Ovary (tissue), 9 donors: ENCODE results near the gene RPS6KB1. TPM values are rescaled to one million over a fixed set of nuclear protein-coding genes. Genes with fewer than 3 reads are reported as not detected.
"Not testable (repeated sequence)": the region's sequence is repeated elsewhere in the genome, so short reads cannot be mapped to it uniquely, and the experiment has no call there.

ENCODE experiments used
- DNase-seq, 5 donors: peaks; one replicate each; pipeline ENCODE4 v3.0.0-alpha.2; 2019 to 2020
- H3K27ac ChIP-seq, 2 donors: fragments of 200-600 bp; one replicate each; pipeline versions ENCODE4 v1.5.1 to v1.8.0; 2019 to 2022
- H3K27me3 ChIP-seq: fragments of 200-600 bp; one replicate; pipeline ENCODE4 v1.8.0; 2022
- H3K36me3 ChIP-seq: fragments of 200-600 bp; sonication (generic); one replicate; pipeline ENCODE4 v1.5.1; 2019
- H3K4me1 ChIP-seq: one replicate; pipeline ENCODE4 v1.8.1; 2013; ENCODE audit warnings: mild to moderate bottlenecking, moderate library complexity; ENCODE audit not compliant: insufficient read depth
- H3K4me3 ChIP-seq: fragments of 200-600 bp; sonication (generic); one replicate; pipeline ENCODE4 v1.5.1; 2017
- H3K9me3 ChIP-seq, 2 donors: fragments of 200-600 bp in 1 of 2; sonication (generic) in 1 of 2; one replicate each; pipeline versions ENCODE4 v1.5.1 to v1.8.1; 2013 to 2019; ENCODE audit warnings: mild to moderate bottlenecking in 1 of 2, moderate library complexity in 1 of 2
- CTCF ChIP-seq, 3 donors: fragments of 450-650 bp in 2 of 3; fragments of 200-600 bp in 1 of 3; IDR thresholded peaks; one replicate each; pipeline versions ENCODE4 v1.5.1 to v1.8.0; 2016 to 2022; ENCODE audit warnings: antibody characterized with exemption in 3 of 3, mild to moderate bottlenecking in 1 of 3
- EP300 ChIP-seq: sonication (generic); formaldehyde crosslinking; IDR thresholded peaks from one replicate; pipeline ENCODE4 v1.6.1; 2017; ENCODE audit warnings: antibody characterized with exemption
- POLR2A ChIP-seq: fragments of 450-650 bp; IDR thresholded peaks from one replicate; pipeline ENCODE4 v1.6.1; 2017; ENCODE audit warnings: antibody characterized with exemption, mild to moderate bottlenecking, moderate library complexity
- WGBS, 3 donors: extraction: QIAGEN DNeasy Blood & Tissue Kit in 1 of 3; methylation state at CpG; one replicate each; pipeline versions ENCODE4 v1.1.5 to v1.1.7; 2013 to 2017; 5-methylcytosine and 5-hydroxymethylcytosine counted together
- intact Hi-C, 4 donors: fragments of 100-400 bp; cut with DNase I; formaldehyde crosslinking; loops; one replicate each; pipeline versions ENCODE4 v1.11.0 to v1.15.1; 2022 to 2023
- polyA plus RNA-seq, 2 donors: library from polyadenylated mRNA; stranded (reverse); fragments of 200-250 nt in 1 of 2; fragments of 350-450 nt in 1 of 2; fragmentation: Illumina TruSeq in 1 of 2; extraction: RNeasy Lipid Tissue Mini Kit (QIAGEN cat#74804) in 1 of 2; gene quantifications; one replicate each; pipeline ENCODE4 v1.2.3, GENCODE V29; 2013 to 2014
- total RNA-seq, 7 donors: library from RNA; depleted of rRNA in 2 of 7; stranded (reverse); fragments of >200 nt in 2 of 7; fragmentation: NEBNext Ultra II Directional in 3 of 7; extraction: Animal tissue kit (Norgen Biotek cat#: 25700) in 3 of 7; gene quantifications; one replicate each; pipeline versions ENCODE4 v1.1.0 to v1.2.4, GENCODE V29; 2016 to 2023
- donor health status: DM: no; HTN: no; CAD: no; lungs with moderate emphysema.
- donor health status: DM: no; HTN: no; CAD: no.
- donor health status: Bipolar disorder and iron deficiency.
- donor health status: DM: yes; HTN: yes; CAD: no.
- donor health status: DM: no; HTN: no; CAD: no.
- donor health status: DM: yes; HTN: yes; CAD: no.

The RPS6KB1 gene
- total and polyA plus RNA-seq, 9 donors: 14.8 to 46.2 (median 40.7) TPM

- 91 to 96% (median 92%) methylated on average over 6 of the region's 6 CpGs for WGBS, 3 donors
- Histone ChIP-seq H3K9me3 (no peaks in the 10 kb centered on the region), H3K36me3 (no peaks in the 10 kb centered on the region), H3K4me3 (no peak overlapping the region), H3K27ac (no peak overlapping the region), H3K27me3 (no peaks in the 10 kb centered on the region), H3K4me1 (peaks cover 22% of the 10 kb centered on the region)
- intact Hi-C loops: no loop called here
- TF ChIP-seq EP300 (no peak), POLR2A (no peak), CTCF (IDR thresholded peaks at IDR 0.05) (no peak)
- DNase-seq: no peak
Measured at GRCh38 chr17:59848385-59848668, 44.6 kb upstream of the RPS6KB1 start.

GRCh38 chr17:59848778-59849177 is 44.1 kb upstream of the RPS6KB1 start:
- H3K9me3 ChIP-seq: no peaks in the 10 kb centered on the region
- H3K4me3 ChIP-seq: no peak overlapping the region
- TF ChIP-seq CTCF (IDR thresholded peaks at IDR 0.05) (no peak), EP300 (no peak), POLR2A (no peak)
- H3K27me3 ChIP-seq: no peaks in the 10 kb centered on the region
- H3K36me3 ChIP-seq: no peaks in the 10 kb centered on the region
- 73 to 80% (median 77%) methylated on average over 7 of the region's 7 CpGs for WGBS, 3 donors
- peaks cover 22% of the 10 kb centered on the region for H3K4me1 ChIP-seq
- DNase-seq: peak in 2 of 5 donors; percentile 53 to 72
- intact Hi-C loops: no loop called here
- H3K27ac ChIP-seq: no peak overlapping the region

- peaks cover 22% of the 10 kb centered on the region for H3K4me1 ChIP-seq
- not testable (repeated sequence) for H3K4me3 ChIP-seq, DNase-seq, H3K27me3 ChIP-seq, H3K36me3 ChIP-seq, H3K27ac ChIP-seq, H3K9me3 ChIP-seq
- WGBS, 3 donors: 94% methylated on average over 15 of the region's 15 CpGs
- intact Hi-C loops: loop anchor here in 1 of 4 donors (5.0 kb wide), 1 partner anchor 98 kb away; no protein-coding TSS in a partner anchor
Measured at GRCh38 chr17:59850311-59850710, 42.6 kb upstream of the RPS6KB1 start.

GRCh38 chr17:59851439-59852375 is 41.2 kb upstream of the RPS6KB1 start:
- H3K4me3 ChIP-seq: no peak overlapping the region
- no peak for TF ChIP-seq CTCF (IDR thresholded peaks at IDR 0.05)
- TF ChIP-seq POLR2A: peak; percentile 21
- intact Hi-C loops: loop anchor here in 1 of 4 donors (5.0 kb wide), 1 partner anchor 99 kb away; no protein-coding TSS in a partner anchor

GRCh38 chr17:59852847-59853167 is 40.1 kb upstream of the RPS6KB1 start:
- WGBS, 3 donors: 93 to 94% (median 94%) methylated on average over 7 of the region's 7 CpGs
- H3K9me3 ChIP-seq, H3K4me3 ChIP-seq, DNase-seq, H3K27ac ChIP-seq, H3K4me1 ChIP-seq, H3K27me3 ChIP-seq, H3K36me3 ChIP-seq: not testable (repeated sequence)
- intact Hi-C loops: loop anchor here in 1 of 4 donors (5.0 kb wide), 1 partner anchor 101 kb away; no protein-coding TSS in a partner anchor

More at GRCh38 chr17:59851439-59852375, 41.2 kb upstream of the RPS6KB1 start:
- DNase-seq: peak; percentile 58 to 80 (median 69)
- peak overlapping the region; percentile 5 to 34 for H3K27ac ChIP-seq
- H3K4me1 ChIP-seq: peaks cover 13% of the 10 kb centered on the region
- no peaks in the 10 kb centered on the region for H3K27me3 ChIP-seq
- WGBS, 3 donors: 9 to 18% (median 12%) methylated on average over 14 of the region's 14 CpGs
- no peaks in the 10 kb centered on the region for H3K36me3 ChIP-seq
- no peaks in the 10 kb centered on the region for H3K9me3 ChIP-seq
